HCT116 (cell line): ENCODE data around the gene VWA3B. TPM values are rescaled to one million over a fixed set of nuclear protein-coding genes. Genes with fewer than 3 reads are reported as not detected.

Experiments used
- ATAC-seq: fragments of 200-7000 bp; cut with Tn5 transposase; 2 replicates; pipeline ENCODE4 v1.9.1; 2020; ENCODE audit warnings: mild to moderate bottlenecking, moderate library complexity
- BruUV-seq: library from RNA; stranded (reverse); fragments of 400-500 nt; replicated peaks from 2 replicates; lab custom pipeline; 2021; lab: Mats Ljungman, UMichigan
- CTCF ChIA-PET: fragments of 300-600 bp; sonication (Branson Sonifier 250); formaldehyde crosslinking; loops from one replicate; lab custom pipeline; 2021; ENCODE audit warnings: antibody characterized with exemption; lab: Charles Lee
- POLR2A ChIA-PET: fragments of 300-600, 350-600 bp; sonication (Branson Sonifier 250); formaldehyde crosslinking; loops from one replicate; lab custom pipeline; 2021; ENCODE audit warnings: antibody characterized with exemption; lab: Charles Lee
- RAD21 ChIA-PET, 2 experiments: fragments of 300-600 bp; sonication (Branson Sonifier 250); formaldehyde crosslinking; loops; one replicate each; lab custom pipeline; 2023; ENCODE audit warnings: low total read pairs in 2 of 2; ENCODE audit not compliant: uncharacterized antibody in 2 of 2, unreplicated experiment in 2 of 2, low non-redundant PET in 1 of 2; lab: Charles Lee
- DNase-seq: peaks from one replicate; pipeline ENCODE4 v3.0.0-alpha.2; 2010; ENCODE audit warnings: low read depth, low spot score
- H2AFZ ChIP-seq: fragments of 200-600 bp; shearing (Covaris generic), sonication (generic); 2 replicates; pipeline ENCODE4 v1.6.1; 2017; ENCODE audit warnings: low read depth, mixed run types, mixed read lengths, antibody characterized with exemption, low read length; ENCODE audit not compliant: poor library complexity, severe bottlenecking
- H3K27ac ChIP-seq: 2 replicates; pipeline ENCODE4 v1.5.1; 2012; ENCODE audit warnings: low read depth, low read length
- H3K27me3 ChIP-seq: fragments of 200-600 bp; sonication (generic); 2 replicates; pipeline ENCODE4 v1.6.1; 2016; ENCODE audit warnings: mixed run types, low read length, mixed read lengths; ENCODE audit not compliant: insufficient read depth
- H3K36me3 ChIP-seq, 2 experiments: fragments of 200-500 bp in 1 of 2; fragments of 200-600 bp in 1 of 2; sonication (Bioruptor generic) in 1 of 2; sonication (generic) in 1 of 2; 2 replicates each; pipeline versions ENCODE4 v1.5.1 to v1.6.1; 2014 to 2016; ENCODE audit warnings: low read length in 2 of 2, inconsistent platforms in 1 of 2, mixed read lengths in 1 of 2, mixed run types in 1 of 2; ENCODE audit not compliant: insufficient read depth in 2 of 2, control insufficient read depth in 1 of 2
- H3K4me1 ChIP-seq, 2 experiments: fragments of 200-600 bp in 1 of 2; sonication (generic) in 1 of 2; 2 replicates each; pipeline versions ENCODE4 v1.5.1 to v1.6.1; 2012 to 2017; ENCODE audit warnings: low read length in 2 of 2, inconsistent platforms in 1 of 2, mild to moderate bottlenecking in 1 of 2, mixed read lengths in 1 of 2, mixed run types in 1 of 2, moderate library complexity in 1 of 2; ENCODE audit not compliant: insufficient read depth in 2 of 2, control insufficient read depth in 1 of 2
- H3K4me2 ChIP-seq: fragments of 200-600 bp; sonication (generic); 2 replicates; pipeline ENCODE4 v1.6.1; 2017; ENCODE audit warnings: mixed run types, low read length, mixed read lengths
- H3K4me3 ChIP-seq, 2 experiments: fragments of 200-600 bp in 1 of 2; sonication (generic) in 1 of 2; replicated peaks in 1 of 2; 2 replicates each; pipeline ENCODE4 v1.5.1; 2011 to 2016; ENCODE audit warnings: low read length in 2 of 2, control low read depth in 1 of 2, low read depth in 1 of 2, mild to moderate bottlenecking in 1 of 2, mixed read lengths in 1 of 2, mixed run types in 1 of 2
- H3K79me2 ChIP-seq: fragments of 200-600 bp; sonication (generic); 2 replicates; pipeline ENCODE4 v1.6.1; 2017; ENCODE audit warnings: mild to moderate bottlenecking, mixed run types, low read length, moderate library complexity, mixed read lengths; ENCODE audit not compliant: insufficient read depth
- H3K9ac ChIP-seq: fragments of 200-600 bp; sonication (generic); 2 replicates; pipeline ENCODE4 v1.6.1; 2016; ENCODE audit warnings: low read length, mixed read lengths
- H3K9me2 ChIP-seq: fragments of 200-600 bp; sonication (generic), shearing (Covaris generic); 2 replicates; pipeline ENCODE4 v1.6.1; 2017; ENCODE audit warnings: mixed run types, mild to moderate bottlenecking, moderate library complexity; ENCODE audit not compliant: insufficient read depth
- H3K9me3 ChIP-seq, 2 experiments: fragments of 200-500 bp in 1 of 2; fragments of 200-600 bp in 1 of 2; sonication (Bioruptor generic) in 1 of 2; sonication (generic) in 1 of 2; 2 replicates each; pipeline ENCODE4 v1.6.1; 2014 to 2017; ENCODE audit warnings: low read length in 2 of 2, mixed read lengths in 2 of 2, inconsistent platforms in 1 of 2, low read depth in 1 of 2, mild to moderate bottlenecking in 1 of 2, mixed run types in 1 of 2, moderate library complexity in 1 of 2; ENCODE audit not compliant: control insufficient read depth in 1 of 2, insufficient read depth in 1 of 2
- H4K20me1 ChIP-seq: fragments of 200-600 bp; sonication (generic), shearing (Covaris generic); 2 replicates; pipeline ENCODE4 v1.6.1; 2017; ENCODE audit warnings: mixed run types, mild to moderate bottlenecking, moderate library complexity; ENCODE audit not compliant: insufficient read depth
- ATF3 ChIP-seq: IDR thresholded peaks from 2 replicates; pipeline ENCODE4 v1.6.1; 2012
- CTCF ChIP-seq, 3 experiments: fragments of 200-600 bp in 1 of 3; sonication (generic) in 1 of 3; IDR thresholded peaks in 2 of 3; conservative IDR thresholded peaks in 1 of 3; 2 replicates each; pipeline ENCODE4 v1.5.1; 2012 to 2017; ENCODE audit warnings: low read depth in 2 of 3, low read length in 2 of 3, antibody characterized with exemption in 1 of 3, borderline replicate concordance in 1 of 3, control low read depth in 1 of 3, mild to moderate bottlenecking in 1 of 3, mixed read lengths in 1 of 3, mixed run types in 1 of 3, moderate library complexity in 1 of 3; ENCODE audit not compliant: insufficient read depth in 1 of 3
- EGR1 ChIP-seq: IDR thresholded peaks from 2 replicates; pipeline ENCODE4 v1.6.1; 2012; ENCODE audit warnings: low read depth
- ELF1 ChIP-seq: IDR thresholded peaks from 2 replicates; pipeline ENCODE4 v1.6.1; 2012; ENCODE audit warnings: low read depth, borderline replicate concordance
- EZH2 ChIP-seq: fragments of 200-600 bp; sonication (generic); IDR thresholded peaks from 2 replicates; pipeline ENCODE4 v1.6.1; 2017; ENCODE audit warnings: antibody characterized with exemption, mixed run types
- EZH2phosphoT487 ChIP-seq: fragments of 200-600 bp; IDR thresholded peaks from 2 replicates; pipeline ENCODE4 v1.6.1; 2018; ENCODE audit warnings: antibody characterized with exemption, borderline replicate concordance
- POLR2A ChIP-seq: IDR thresholded peaks from 2 replicates; pipeline ENCODE4 v1.7.0; 2011; ENCODE audit warnings: borderline replicate concordance; ENCODE audit not compliant: insufficient read depth, insufficient read length; ENCODE audit errors: extremely low read depth
- POLR2AphosphoS5 ChIP-seq: IDR thresholded peaks from 2 replicates; pipeline ENCODE4 v1.6.1; 2011; ENCODE audit warnings: mild to moderate bottlenecking, low read depth, low read length, moderate library complexity
- SIN3A ChIP-seq: IDR thresholded peaks from 2 replicates; pipeline ENCODE4 v1.6.1; 2012; ENCODE audit warnings: low read depth
- SP1 ChIP-seq: IDR thresholded peaks from 2 replicates; pipeline ENCODE4 v1.6.1; 2012; ENCODE audit warnings: low read depth
- SRF ChIP-seq: IDR thresholded peaks from 2 replicates; pipeline ENCODE4 v1.6.1; 2012; ENCODE audit warnings: low read depth
- TCF7L2 ChIP-seq: IDR thresholded peaks from 2 replicates; pipeline ENCODE4 v1.7.0; 2011; ENCODE audit warnings: borderline replicate concordance, inconsistent platforms; ENCODE audit not compliant: insufficient read depth, insufficient read length; ENCODE audit errors: extremely low read depth
- ZBTB33 ChIP-seq: IDR thresholded peaks from 2 replicates; pipeline ENCODE4 v1.6.1; 2011; ENCODE audit warnings: mild to moderate bottlenecking, low read length, moderate library complexity; ENCODE audit not compliant: insufficient replicate concordance; ENCODE audit errors: extremely low read depth
- ZFX ChIP-seq: fragments of 450-650 bp; IDR thresholded peaks from 2 replicates; pipeline ENCODE4 v1.6.1; 2017
- ZNF274 ChIP-seq: fragments of 200-500 bp; sonication (Bioruptor generic); IDR thresholded peaks from 2 replicates; pipeline ENCODE4 v1.6.1; 2014; ENCODE audit warnings: mild to moderate bottlenecking, low read depth, low read length, inconsistent platforms
- intact Hi-C: fragments of 100-400 bp; cut with micrococcal nuclease; formaldehyde crosslinking; loops from 2 replicates; pipeline ENCODE4 v1.10.0; 2022
- total RNA-seq: library from RNA; stranded (reverse); gene quantifications from one replicate; pipeline ENCODE4 v1.2.1, GENCODE V29; 2021; ENCODE audit not compliant: unreplicated experiment
- TF ChIP-seq, protein P1 (sequence below): IDR thresholded peaks from 2 replicates; pipeline ENCODE4 v1.6.1; 2012

Gene VWA3B
- total RNA-seq, 1 experiment from 2014 or later, result 0.47 TPM

GRCh38 chr2:98040331-98040939 is 46.5 kb upstream of the VWA3B start:
- Histone ChIP-seq H3K9ac (no peak overlapping the region), H3K9me3 (peaks cover 0 to 4% of the 10 kb centered on the region in 2 experiments; a peak in 2 of 4 replicates), H3K79me2 (no peaks in the 10 kb centered on the region), H3K36me3 (no peaks in the 10 kb centered on the region), H3K9me2 (no peaks in the 10 kb centered on the region), H3K4me1 (no peaks in the 10 kb centered on the region), H2AFZ (no peak overlapping the region), H3K4me2 (no peak overlapping the region), H4K20me1 (no peaks in the 10 kb centered on the region), H3K27ac (no peak overlapping the region), H3K27me3 (no peaks in the 10 kb centered on the region), H3K4me3 (no peak overlapping the region)
- DNase-seq, result no peak
- no peak for TF ChIP-seq EZH2
- intact Hi-C loops, result no loop called here
- ChIA-PET POLR2A (no interaction called here), RAD21 (no interaction called here), CTCF (no interaction called here)
- BruUV-seq, result no TSS peak
- ATAC-seq, result no peak

DNA sequence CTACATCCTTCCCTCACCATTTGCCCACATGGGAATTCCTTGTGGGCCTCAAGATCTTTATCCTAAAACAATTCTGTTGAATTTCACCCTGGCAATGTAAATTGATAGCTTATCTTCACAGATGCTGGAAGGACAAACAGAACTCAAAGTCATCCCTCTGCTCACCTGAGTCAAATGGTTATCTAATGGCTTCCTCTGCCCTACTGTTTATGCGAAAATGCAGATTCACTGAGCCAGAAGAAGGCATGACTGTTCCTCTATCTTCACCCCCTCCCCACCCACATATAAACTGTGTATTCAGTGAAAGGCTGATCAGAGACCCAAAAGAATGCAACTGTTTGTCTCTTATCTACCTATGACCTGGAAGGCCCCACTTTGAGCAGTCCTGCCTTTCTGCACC is 43.9 kb upstream of the VWA3B start:
- Histone ChIP-seq H3K27ac (no peak overlapping the region), H3K9me2 (no peaks in the 10 kb centered on the region), H3K27me3 (no peaks in the 10 kb centered on the region), H3K4me1 (no peaks in the 10 kb centered on the region), H3K36me3 (no peaks in the 10 kb centered on the region), H3K9me3 (peaks cover 4% of the 10 kb centered on the region in 2 experiments; a peak in 3 of 4 replicates), H2AFZ (no peak overlapping the region), H3K4me2 (no peak overlapping the region), H4K20me1 (no peaks in the 10 kb centered on the region), H3K79me2 (no peaks in the 10 kb centered on the region), H3K9ac (no peak overlapping the region), H3K4me3 (no peak overlapping the region)
- DNase-seq, result no peak
- ChIA-PET CTCF (no interaction called here), RAD21 (no interaction called here), POLR2A (no interaction called here)
- no peak for ATAC-seq
- BruUV-seq, result no TSS peak
- intact Hi-C loops, result no loop called here
- TF ChIP-seq EZH2 (no peak), TCF7L2 (no peak), ZBTB33 (no peak), EGR1 (no peak), POLR2A (no peak), SIN3A (no peak), ZNF274 (no peak), ZFX (no peak), ATF3 (no peak), EZH2phosphoT487 (no peak), SP1 (no peak), CTCF (IDR thresholded peaks at IDR 0.05 in 2 of 3, conservative IDR thresholded peaks at IDR 0.05 in 1 of 3; ENCODE audit: borderline replicate concordance in 1 of 3, insufficient read depth in 1 of 3, low read depth in 2 of 3, low read length in 2 of 3) (no peak), ELF1 (no peak), POLR2AphosphoS5 (no peak), SRF (no peak)
- TF ChIP-seq, protein P1, sequence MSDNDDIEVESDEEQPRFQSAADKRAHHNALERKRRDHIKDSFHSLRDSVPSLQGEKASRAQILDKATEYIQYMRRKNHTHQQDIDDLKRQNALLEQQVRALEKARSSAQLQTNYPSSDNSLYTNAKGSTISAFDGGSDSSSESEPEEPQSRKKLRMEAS, result no peak
